GM13976 (cell line): Measurements from ENCODE around the gene LAMA1.

Source experiments
- DNase-seq: peaks from one replicate; pipeline ENCODE4 v3.0.0; 2012; ENCODE audit warnings: low spot score
- CTCF ChIP-seq: IDR thresholded peaks from 2 replicates; pipeline ENCODE4 v1.5.1; 2012; ENCODE audit warnings: borderline replicate concordance, mild to moderate bottlenecking; ENCODE audit not compliant: insufficient read depth; ENCODE audit errors: extremely low read depth, missing control alignments, control extremely low read depth
- in situ Hi-C: fragments of 300-500 bp; cut with MboI; formaldehyde crosslinking; loops from one replicate; pipeline ENCODE4 v1.12.0; 2022; ENCODE audit warnings: low sequenced_read_pairs, mixed read lengths, inconsistent platforms; ENCODE audit not compliant: unreplicated experiment

Gene LAMA1

GRCh38 chr18:7004009-7004408 is 113.6 kb downstream of the LAMA1 start:
- in situ Hi-C loops = no loop called here
- no peak for TF ChIP-seq CTCF

GRCh38 chr18:7002107-7002506 is 115.5 kb downstream of the LAMA1 start:
- no peak for DNase-seq
- in situ Hi-C loops = no loop called here
- TF ChIP-seq CTCF = no peak

More at GRCh38 chr18:7004009-7004408, 113.6 kb downstream of the LAMA1 start:
- no peak for DNase-seq

- DNase-seq = no peak
- in situ Hi-C loops = no loop called here
- no peak for TF ChIP-seq CTCF
Observed at GRCh38 chr18:7000484-7001096, 117.0 kb downstream of the LAMA1 start.

- in situ Hi-C loops = no loop called here
- DNase-seq = no peak
- no peak for TF ChIP-seq CTCF
Observed at GRCh38 chr18:6997808-6998207, 119.8 kb downstream of the LAMA1 start.

- in situ Hi-C loops = no loop called here
- DNase-seq = no peak
- no peak for TF ChIP-seq CTCF
Observed at GRCh38 chr18:6994771-6995430, 122.7 kb downstream of the LAMA1 start.

GRCh38 chr18:6994056-6994770 is 123.4 kb downstream of the LAMA1 start:
- DNase-seq = no peak
- TF ChIP-seq CTCF = no peak
- in situ Hi-C loops = no loop called here
